Thyroid gland (tissue), 4 donors: Measurements from ENCODE around the gene CKS1B. TPM values are rescaled to one million over a fixed set of nuclear protein-coding genes. Genes with fewer than 3 reads are reported as not detected.
A peak's percentile ranks its signal among the peaks of the same experiment; 100 is the strongest.

Experiments
- DNase-seq, 2 donors: peaks; one replicate each; pipeline ENCODE4 v3.0.0-alpha.2; 2019
- H3K27ac ChIP-seq, 3 donors: fragments of 200-600 bp; sonication (generic); 1 replicate in 2 of 3; 2 replicates in 1 of 3; pipeline ENCODE4 v1.5.1; 2016 to 2019; ENCODE audit warnings: mild to moderate bottlenecking in 1 of 3, moderate library complexity in 1 of 3
- H3K27me3 ChIP-seq: fragments of 200-600 bp; sonication (generic); one replicate; pipeline ENCODE4 v1.5.1; 2019
- H3K36me3 ChIP-seq, 2 donors: fragments of 200-600 bp; sonication (generic); one replicate each; pipeline ENCODE4 v1.5.1; 2016 to 2019
- H3K4me1 ChIP-seq, 2 donors: fragments of 200-600 bp; sonication (generic); one replicate each; pipeline ENCODE4 v1.5.1; 2017 to 2019
- H3K4me3 ChIP-seq, 3 donors: fragments of 200-600 bp; sonication (generic); replicated peaks in 1 of 3; 1 replicate in 2 of 3; 2 replicates in 1 of 3; pipeline ENCODE4 v1.5.1; 2016; ENCODE audit warnings: mild to moderate bottlenecking in 1 of 3
- H3K9me3 ChIP-seq: fragments of 200-600 bp; sonication (generic); one replicate; pipeline ENCODE4 v1.5.1; 2017
- CTCF ChIP-seq, 6 experiments: fragments of 200-600 bp in 3 of 6; fragments of 450-650 bp in 3 of 6; sonication (generic) in 3 of 6; IDR thresholded peaks; one replicate each; pipeline ENCODE4 v1.5.1; 2016 to 2019; ENCODE audit warnings: antibody characterized with exemption in 6 of 6, mild to moderate bottlenecking in 2 of 6, inconsistent platforms in 1 of 6, moderate library complexity in 1 of 6
- POLR2A ChIP-seq, 2 donors: fragments of 450-650 bp; IDR thresholded peaks; one replicate each; pipeline ENCODE4 v1.6.1; 2017; ENCODE audit warnings: antibody characterized with exemption in 2 of 2, mild to moderate bottlenecking in 2 of 2, moderate library complexity in 1 of 2
- WGBS, 2 donors: methylation state at CpG; one replicate each; pipeline ENCODE4 v1.1.5; 2017; 5-methylcytosine and 5-hydroxymethylcytosine counted together
- intact Hi-C: fragments of 100-400 bp; cut with DNase I; formaldehyde crosslinking; loops from one replicate; pipeline ENCODE4 v1.15.1; 2023
- total RNA-seq, 4 donors: library from RNA; depleted of rRNA; stranded (reverse); fragments of >200 nt; gene quantifications; one replicate each; pipeline ENCODE4 v1.2.3, GENCODE V29; 2016

Gene CKS1B
- total RNA-seq, 4 donors from 2014 or later = 14.3 to 29.5 (median 22.6) TPM

GRCh38 chr1:154945962-154946850, 28.3 kb upstream of the CKS1B start:
- Histone ChIP-seq H3K9me3 (no peaks in the 10 kb centered on the region), H3K27ac (peak overlapping the region; percentile 8 to 85 (median 53)), H3K27me3 (no peaks in the 10 kb centered on the region), H3K36me3 (peaks cover 4 to 11% of the 10 kb centered on the region in 2 donors), H3K4me3 (no peak overlapping the region), H3K4me1 (peaks cover 15 to 48% of the 10 kb centered on the region in 2 donors)
- 78 to 81% methylated on average over 17 of the region's 17 CpGs for WGBS, 2 donors
- no peak for TF ChIP-seq POLR2A (IDR thresholded peaks at IDR 0.05)
- no peak for TF ChIP-seq CTCF (IDR thresholded peaks at IDR 0.05)
- no peak for DNase-seq
- intact Hi-C loops = no loop called here

- intact Hi-C loops = no loop called here
- Histone ChIP-seq H3K27me3 (no peaks in the 10 kb centered on the region), H3K36me3 (peaks cover 4 to 11% of the 10 kb centered on the region in 2 donors), H3K27ac (no peak overlapping the region), H3K4me1 (peaks cover 2 to 33% of the 10 kb centered on the region in 2 donors), H3K4me3 (no peak overlapping the region), H3K9me3 (no peaks in the 10 kb centered on the region)
- no peak for TF ChIP-seq CTCF (IDR thresholded peaks at IDR 0.05)
- no peak for TF ChIP-seq POLR2A (IDR thresholded peaks at IDR 0.05)
- 91 to 99% methylated on average over 10 to 11 of the region's 11 CpGs for WGBS, 2 donors
- DNase-seq = no peak
Observed at GRCh38 chr1:154948079-154948478, 26.4 kb upstream of the CKS1B start.

GRCh38 chr1:154951901-154952657, 22.4 kb upstream of the CKS1B start:
- Histone ChIP-seq H3K27ac (no peak overlapping the region), H3K36me3 (peaks cover 4 to 11% of the 10 kb centered on the region in 2 donors), H3K4me3 (no peak overlapping the region), H3K27me3 (no peaks in the 10 kb centered on the region), H3K9me3 (no peaks in the 10 kb centered on the region), H3K4me1 (peaks cover 36 to 39% of the 10 kb centered on the region in 2 donors)
- TF ChIP-seq CTCF (IDR thresholded peaks at IDR 0.05) = no peak
- 80 to 84% methylated on average over 9 of the region's 15 CpGs for WGBS, 2 donors
- DNase-seq = no peak
- intact Hi-C loops = no loop called here

GRCh38 chr1:154952664-154953063, 21.8 kb upstream of the CKS1B start:
- no peaks in the 10 kb centered on the region for H3K9me3 ChIP-seq
- DNase-seq = no peak
- H3K27me3 ChIP-seq = no peaks in the 10 kb centered on the region
- intact Hi-C loops = no loop called here
- H3K36me3 ChIP-seq = peaks cover under 1 to 11% of the 10 kb centered on the region in 2 donors
- 89 to 91% methylated on average over 6 of the region's 6 CpGs for WGBS, 2 donors
- TF ChIP-seq CTCF (IDR thresholded peaks at IDR 0.05) (no peak), POLR2A (IDR thresholded peaks at IDR 0.05) (no peak)
- no peak overlapping the region for H3K27ac ChIP-seq
- no peak overlapping the region for H3K4me3 ChIP-seq
- H3K4me1 ChIP-seq = peaks cover 41 to 45% of the 10 kb centered on the region in 2 donors
